GM18499 (cell line): ENCODE results near the gene SLC7A8.
"Not testable (repeated sequence)": the region's sequence is repeated elsewhere in the genome, so short reads cannot be mapped to it uniquely, and the experiment has no call there.

Experiments used
- ATAC-seq: cut with Tn5 transposase; IDR thresholded peaks from one replicate; pipeline ENCODE4 v1.9.1; 2021; ENCODE audit warnings: moderate number of reproducible peaks; ENCODE audit not compliant: insufficient read depth, unreplicated experiment

The SLC7A8 gene

GRCh38 chr14:23118506-23119362 is 64.7 kb downstream of the SLC7A8 start, which contains the start of gene CEBPE:
CEBPE (minus strand) TSS chr14:23119255; CDS start chr14:23119091, 164 bp downstream.
- no peak for ATAC-seq

GRCh38 chr14:23117371-23118020 is 66.0 kb downstream of the SLC7A8 start:
- ATAC-seq: no peak

- no peak for ATAC-seq
Observed at GRCh38 chr14:23115918-23116317, 67.5 kb downstream of the SLC7A8 start.

GRCh38 chr14:23115039-23115731 is 68.3 kb downstream of the SLC7A8 start:
- no peak for ATAC-seq

- no peak for ATAC-seq
Observed at GRCh38 chr14:23114669-23115038, 68.8 kb downstream of the SLC7A8 start.

GRCh38 chr14:23114120-23114458 is 69.4 kb downstream of the SLC7A8 start:
- no peak for ATAC-seq

- no peak for ATAC-seq
Observed at GRCh38 chr14:23113431-23114119, 69.9 kb downstream of the SLC7A8 start.

GRCh38 chr14:23112359-23113178 is 70.9 kb downstream of the SLC7A8 start:
- ATAC-seq: no peak

- no peak for ATAC-seq
Observed at GRCh38 chr14:23110579-23111365, 72.7 kb downstream of the SLC7A8 start.

- no peak for ATAC-seq
Observed at GRCh38 chr14:23109769-23110168, 73.7 kb downstream of the SLC7A8 start.

- ATAC-seq: not testable (repeated sequence)
Observed at GRCh38 chr14:23108169-23108568, 75.3 kb downstream of the SLC7A8 start.

GRCh38 chr14:23107620-23108019 is 75.8 kb downstream of the SLC7A8 start:
- ATAC-seq: not testable (repeated sequence)

- no peak for ATAC-seq
Observed at GRCh38 chr14:23106747-23107045, 76.8 kb downstream of the SLC7A8 start.

- ATAC-seq: no peak
Observed at GRCh38 chr14:23105348-23105824, 78.1 kb downstream of the SLC7A8 start.

- no peak for ATAC-seq
Observed at GRCh38 chr14:23104591-23105347, 78.7 kb downstream of the SLC7A8 start, which contains the start of gene CIROP. CIROP (minus strand) TSS chr14:23104989; CDS start chr14:23104920, 69 bp downstream.

GRCh38 chr14:23104070-23104590 is 79.3 kb downstream of the SLC7A8 start:
- no peak for ATAC-seq

- no peak for ATAC-seq
Observed at GRCh38 chr14:23103581-23103980, 79.9 kb downstream of the SLC7A8 start.

GRCh38 chr14:23102801-23103200 is 80.7 kb downstream of the SLC7A8 start:
- no peak for ATAC-seq
